ENCODE measurements around the gene DDR2. TPM values are rescaled to one million over a fixed set of nuclear protein-coding genes. Genes with fewer than 3 reads are reported as not detected.

The DDR2 gene
- total RNA-seq, 1 donor, result 384 TPM

- H3K9me3 ChIP-seq (ENCODE audit: low read depth, low read length), result no peaks in the 10 kb centered on the region
- H3K79me2 ChIP-seq (ENCODE audit: insufficient read depth, low read length), result peaks cover 100% of the 10 kb centered on the region
- H3K4me1 ChIP-seq (ENCODE audit: insufficient read depth, low read length), result peaks cover 18% of the 10 kb centered on the region
- TF ChIP-seq CTCF (IDR thresholded peaks at IDR 0.05; ENCODE audit: extremely low read depth, low read depth, low read length), result no peak
- H3K4me2 ChIP-seq (ENCODE audit: insufficient read depth, low read length), result no peak overlapping the region
- H2AFZ ChIP-seq (ENCODE audit: low read length), result no peak overlapping the region
- peak overlapping the region; percentile 23 for H3K27ac ChIP-seq (ENCODE audit: low read depth, low read length)
- no peak overlapping the region for H3K4me3 ChIP-seq (ENCODE audit: insufficient read depth, low read length)
- H3K27me3 ChIP-seq (ENCODE audit: insufficient read depth, low read length), result no peaks in the 10 kb centered on the region
- DNase-seq (ENCODE audit: insufficient read length, low spot score, missing footprints), result no peak
- H4K20me1 ChIP-seq (ENCODE audit: insufficient read depth, low read length), result peaks cover 55% of the 10 kb centered on the region
- H3K36me3 ChIP-seq (ENCODE audit: insufficient read depth, low read length), result peaks cover 29% of the 10 kb centered on the region
Measured at GRCh38 chr1:162703708-162704107, 71.4 kb downstream of the DDR2 start.

DNA sequence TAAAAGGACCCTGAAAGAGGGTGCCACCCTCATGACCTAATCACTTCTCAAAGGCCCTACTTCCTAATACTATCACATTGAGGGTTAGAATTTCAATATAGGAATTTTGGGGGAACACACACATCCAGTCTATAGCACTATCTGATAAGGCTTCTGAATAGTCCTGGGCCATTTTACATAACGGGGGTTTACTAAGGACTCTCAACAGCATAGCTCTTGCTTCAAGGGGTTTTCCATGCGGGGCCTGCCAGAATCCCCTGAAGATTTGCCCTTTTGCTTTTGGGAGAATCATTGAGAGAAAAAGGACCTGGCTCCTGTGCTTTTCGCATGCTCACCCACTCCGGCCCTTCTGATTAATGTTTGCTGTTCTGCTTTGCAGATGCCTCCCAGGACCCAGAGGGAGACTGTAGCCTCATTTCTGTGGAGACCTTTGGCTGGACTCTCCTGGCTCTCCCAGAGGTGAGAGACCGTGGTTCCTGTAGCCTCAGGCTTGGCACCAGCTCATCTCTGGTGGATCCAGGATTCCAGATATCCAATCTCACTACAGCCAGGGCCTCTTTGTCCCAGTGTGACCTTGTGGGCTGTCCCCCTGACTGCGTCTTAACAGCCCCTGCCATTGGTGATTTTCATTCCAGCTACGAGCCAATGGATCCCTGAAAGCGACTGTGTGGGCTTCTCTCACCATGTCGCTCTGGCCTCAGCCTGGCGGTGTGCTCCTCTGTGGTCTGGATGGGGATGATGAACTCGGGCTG, 72.6 kb downstream of the DDR2 start:
- peaks cover 100% of the 10 kb centered on the region for H3K79me2 ChIP-seq (ENCODE audit: insufficient read depth, low read length)

GRCh38 chr1:162706003-162706402, 73.7 kb downstream of the DDR2 start:
- H3K79me2 ChIP-seq (ENCODE audit: insufficient read depth, low read length), result peaks cover 91% of the 10 kb centered on the region
- no peaks in the 10 kb centered on the region for H3K27me3 ChIP-seq (ENCODE audit: insufficient read depth, low read length)
- H3K36me3 ChIP-seq (ENCODE audit: insufficient read depth, low read length), result peaks cover 23% of the 10 kb centered on the region
- peaks cover 56% of the 10 kb centered on the region for H4K20me1 ChIP-seq (ENCODE audit: insufficient read depth, low read length)
- no peak overlapping the region for H3K4me2 ChIP-seq (ENCODE audit: insufficient read depth, low read length)
- H3K27ac ChIP-seq (ENCODE audit: low read depth, low read length), result no peak overlapping the region
- no peak for DNase-seq (ENCODE audit: insufficient read length, low spot score, missing footprints)
- TF ChIP-seq CTCF (IDR thresholded peaks at IDR 0.05; ENCODE audit: extremely low read depth, low read depth, low read length), result no peak
- no peak overlapping the region for H3K4me3 ChIP-seq (ENCODE audit: insufficient read depth, low read length)
- no peak overlapping the region for H2AFZ ChIP-seq (ENCODE audit: low read length)
- peaks cover 41% of the 10 kb centered on the region for H3K4me1 ChIP-seq (ENCODE audit: insufficient read depth, low read length)
- no peaks in the 10 kb centered on the region for H3K9me3 ChIP-seq (ENCODE audit: low read depth, low read length)

More for the DNA sequence above, 72.6 kb downstream of the DDR2 start:
- H2AFZ ChIP-seq (ENCODE audit: low read length), result no peak overlapping the region
- no peaks in the 10 kb centered on the region for H3K9me3 ChIP-seq (ENCODE audit: low read depth, low read length)
- no peaks in the 10 kb centered on the region for H3K27me3 ChIP-seq (ENCODE audit: insufficient read depth, low read length)
- no peak for TF ChIP-seq CTCF (IDR thresholded peaks at IDR 0.05; ENCODE audit: extremely low read depth, low read depth, low read length)
- H3K4me2 ChIP-seq (ENCODE audit: insufficient read depth, low read length), result no peak overlapping the region
- no peak overlapping the region for H3K27ac ChIP-seq (ENCODE audit: low read depth, low read length)
- no peak overlapping the region for H3K4me3 ChIP-seq (ENCODE audit: insufficient read depth, low read length)
- DNase-seq (ENCODE audit: insufficient read length, low spot score, missing footprints), result no peak
- H3K4me1 ChIP-seq (ENCODE audit: insufficient read depth, low read length), result peaks cover 30% of the 10 kb centered on the region
- H4K20me1 ChIP-seq (ENCODE audit: insufficient read depth, low read length), result peaks cover 53% of the 10 kb centered on the region
- H3K36me3 ChIP-seq (ENCODE audit: insufficient read depth, low read length), result peaks cover 29% of the 10 kb centered on the region

DNA sequence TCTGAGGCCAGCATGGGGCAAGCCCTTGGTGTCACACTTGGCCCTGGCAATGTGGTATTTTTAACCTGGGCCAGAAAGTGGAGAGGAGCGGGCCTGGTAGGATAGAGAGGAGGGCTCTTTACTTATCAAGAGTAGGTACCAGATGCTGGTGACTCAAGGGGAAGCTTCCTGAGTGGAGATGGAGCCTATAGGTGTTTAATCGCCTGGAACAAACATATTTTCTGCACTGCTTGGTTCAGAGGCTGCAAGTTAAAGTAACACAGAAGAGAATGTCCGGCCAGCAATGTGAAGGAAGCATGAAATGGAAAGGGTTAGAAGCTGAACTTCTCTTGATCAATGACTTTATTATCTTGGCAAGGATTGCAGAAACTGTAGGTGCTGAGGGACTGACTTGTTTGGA, 74.3 kb downstream of the DDR2 start:
- Histone ChIP-seq H3K36me3 (ENCODE audit: insufficient read depth, low read length) (peaks cover 23% of the 10 kb centered on the region), H4K20me1 (ENCODE audit: insufficient read depth, low read length) (peaks cover 56% of the 10 kb centered on the region), H3K4me3 (ENCODE audit: insufficient read depth, low read length) (no peak overlapping the region), H3K9me3 (ENCODE audit: low read depth, low read length) (no peaks in the 10 kb centered on the region), H3K4me1 (ENCODE audit: insufficient read depth, low read length) (peaks cover 46% of the 10 kb centered on the region), H3K4me2 (ENCODE audit: insufficient read depth, low read length) (no peak overlapping the region), H2AFZ (ENCODE audit: low read length) (no peak overlapping the region), H3K27me3 (ENCODE audit: insufficient read depth, low read length) (no peaks in the 10 kb centered on the region), H3K79me2 (ENCODE audit: insufficient read depth, low read length) (peaks cover 88% of the 10 kb centered on the region), H3K27ac (ENCODE audit: low read depth, low read length) (no peak overlapping the region)
- no peak for TF ChIP-seq CTCF (IDR thresholded peaks at IDR 0.05; ENCODE audit: extremely low read depth, low read depth, low read length)
- no peak for DNase-seq (ENCODE audit: insufficient read length, low spot score, missing footprints)
